CD14-positive monocyte (primary cell): ENCODE measurements around the gene TMEM140. TPM values are rescaled to one million over a fixed set of nuclear protein-coding genes. Genes with fewer than 3 reads are reported as not detected.

Experiments
- DNase-seq, 3 donors: peaks; one replicate each; pipeline ENCODE4 v3.0.0-alpha.2; 2011 to 2022
- H2AFZ ChIP-seq: 2 replicates; pipeline ENCODE4 v1.6.0; 2012; ENCODE audit warnings: mild to moderate bottlenecking, low read depth, low read length, inconsistent platforms; ENCODE audit not compliant: insufficient read depth, poor library complexity, severe bottlenecking
- H3K27ac ChIP-seq, 2 donors: 1 replicate in 1 of 2; 2 replicates in 1 of 2; pipeline ENCODE4 v1.5.1; 2012 to 2013; ENCODE audit warnings: low read length in 2 of 2, control low read depth in 1 of 2, inconsistent platforms in 1 of 2, low read depth in 1 of 2, mild to moderate bottlenecking in 1 of 2
- H3K27me3 ChIP-seq, 2 donors: one replicate each; pipeline versions ENCODE4 v1.6.0 to v1.6.1; 2011 to 2013; ENCODE audit warnings: low read length in 2 of 2; ENCODE audit not compliant: control insufficient read depth in 2 of 2, insufficient read depth in 2 of 2
- H3K36me3 ChIP-seq, 2 donors: replicated peaks in 1 of 2; 1 replicate in 1 of 2; 2 replicates in 1 of 2; pipeline versions ENCODE4 v1.5.1 to v1.6.1; 2012 to 2013; ENCODE audit warnings: low read length in 2 of 2, control low read depth in 1 of 2, inconsistent platforms in 1 of 2, mild to moderate bottlenecking in 1 of 2; ENCODE audit not compliant: insufficient read depth in 2 of 2, control insufficient read depth in 1 of 2
- H3K4me1 ChIP-seq, 2 donors: 1 replicate in 1 of 2; 2 replicates in 1 of 2; pipeline versions ENCODE4 v1.5.1 to v1.6.1; 2012 to 2013; ENCODE audit warnings: low read length in 2 of 2, control low read depth in 1 of 2, inconsistent platforms in 1 of 2, mild to moderate bottlenecking in 1 of 2, moderate library complexity in 1 of 2; ENCODE audit not compliant: insufficient read depth in 2 of 2, control insufficient read depth in 1 of 2
- H3K4me2 ChIP-seq: replicated peaks from 2 replicates; pipeline ENCODE3; 2012; ENCODE audit warnings: low read length, moderate library complexity, mild to moderate bottlenecking; ENCODE audit not compliant: poor library complexity, severe bottlenecking; ENCODE audit errors: extremely low read depth
- H3K4me3 ChIP-seq, 3 experiments: fragments of 200-600 bp in 1 of 3; sonication (generic) in 1 of 3; replicated peaks in 1 of 3; 1 replicate in 2 of 3; 2 replicates in 1 of 3; pipeline ENCODE4 v1.5.1; 2011 to 2013; ENCODE audit warnings: low read length in 3 of 3, mild to moderate bottlenecking in 3 of 3, control low read depth in 2 of 3, low read depth in 2 of 3, inconsistent platforms in 1 of 3, moderate library complexity in 1 of 3
- H3K79me2 ChIP-seq: 2 replicates; pipeline ENCODE4 v1.6.0; 2012; ENCODE audit warnings: mild to moderate bottlenecking, control low read depth, inconsistent platforms, low read length, moderate library complexity; ENCODE audit not compliant: insufficient read depth
- H3K9ac ChIP-seq: 2 replicates; pipeline ENCODE4 v1.6.0; 2017; ENCODE audit warnings: low read length, mild to moderate bottlenecking; ENCODE audit not compliant: insufficient read depth, poor library complexity, severe bottlenecking
- H3K9me3 ChIP-seq, 2 donors: replicated peaks in 1 of 2; 1 replicate in 1 of 2; 2 replicates in 1 of 2; pipeline versions ENCODE4 v1.5.1 to v1.6.1; 2012 to 2013; ENCODE audit warnings: low read length in 2 of 2, control low read depth in 1 of 2; ENCODE audit not compliant: control insufficient read depth in 1 of 2, insufficient read depth in 1 of 2
- H4K20me1 ChIP-seq: 2 replicates; pipeline ENCODE4 v1.6.0; 2012; ENCODE audit warnings: mild to moderate bottlenecking, low read length, control low read depth, moderate library complexity; ENCODE audit not compliant: insufficient read depth
- H3K27ac Mint-ChIP-seq, 7 donors: one replicate each; pipeline ENCODE4 v1.8.0; 2020; ENCODE audit warnings: mild to moderate bottlenecking in 7 of 7, mixed read lengths in 7 of 7, moderate library complexity in 6 of 7, inconsistent platforms in 2 of 7
- H3K27me3 Mint-ChIP-seq, 3 donors: one replicate each; pipeline ENCODE4 v1.8.0; 2021 to 2022; ENCODE audit warnings: low read depth in 3 of 3, mild to moderate bottlenecking in 3 of 3, mixed read lengths in 3 of 3, moderate library complexity in 3 of 3, inconsistent platforms in 1 of 3
- H3K36me3 Mint-ChIP-seq, 2 donors: one replicate each; pipeline ENCODE4 v1.8.0; 2020; ENCODE audit warnings: mixed read lengths in 2 of 2, inconsistent platforms in 1 of 2, mild to moderate bottlenecking in 1 of 2
- H3K4me1 Mint-ChIP-seq: one replicate; pipeline ENCODE4 v1.8.0; 2020; ENCODE audit warnings: mild to moderate bottlenecking, mixed read lengths
- H3K4me3 Mint-ChIP-seq, 2 donors: one replicate each; pipeline ENCODE4 v1.8.0; 2020; ENCODE audit warnings: mild to moderate bottlenecking in 2 of 2, mixed read lengths in 2 of 2, moderate library complexity in 1 of 2
- H3K9me3 Mint-ChIP-seq, 7 donors: one replicate each; pipeline ENCODE4 v1.8.0; 2020 to 2022; ENCODE audit warnings: mixed read lengths in 7 of 7, mild to moderate bottlenecking in 6 of 7, moderate library complexity in 6 of 7, inconsistent platforms in 2 of 7
- CTCF ChIP-seq: fragments of 200-600 bp; IDR thresholded peaks from one replicate; pipeline ENCODE4 v1.8.0; 2022; ENCODE audit warnings: antibody characterized with exemption, mild to moderate bottlenecking
- WGBS: methylation state at CpG from one replicate; pipeline ENCODE4 v1.1.5; 2013; ENCODE audit warnings: missing lambda C conversion rate; ENCODE audit not compliant: insufficient coverage; 5-methylcytosine and 5-hydroxymethylcytosine counted together
- intact Hi-C, 2 donors: fragments of 100-400 bp; cut with micrococcal nuclease; formaldehyde crosslinking; loops; one replicate each; pipeline versions ENCODE4 v1.15.0 to v1.15.1; 2023
- polyA plus RNA-seq, 3 donors: library from polyadenylated mRNA; depleted of rRNA in 1 of 3; unstranded in 2 of 3; stranded (reverse) in 1 of 3; fragments of 300-500 nt in 2 of 3; fragments of >200 nt in 1 of 3; fragmentation: Illumina TruSeq in 2 of 3; gene quantifications; 1 replicate in 2 of 3; 2 replicates in 1 of 3; pipeline ENCODE4 v1.2.3, GENCODE V29; 2012 to 2021

The TMEM140 gene
- polyA plus RNA-seq, 3 donors, result 2.9 to 14.7 (median 10.6) TPM

DNA sequence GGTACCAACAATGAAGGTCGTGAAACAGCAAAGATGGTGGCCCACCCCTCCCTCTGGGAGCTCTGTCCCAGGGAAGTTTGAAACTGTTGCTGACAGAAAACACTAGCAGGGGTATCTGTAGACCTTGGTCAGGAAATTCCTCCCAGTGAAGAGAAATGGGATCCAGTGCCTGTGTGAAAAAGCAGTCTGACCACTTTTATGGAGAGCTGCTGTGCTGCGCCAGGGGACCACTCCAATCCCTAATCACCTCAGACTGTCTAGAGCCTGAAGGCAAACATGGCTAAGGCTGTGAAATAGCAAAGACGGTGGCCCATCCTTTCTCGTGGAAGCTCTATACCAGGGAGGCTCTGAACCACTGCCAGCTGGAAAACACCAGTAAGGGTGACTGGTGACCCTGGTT, 38.3 kb upstream of the TMEM140 start:
- no peak for TF ChIP-seq CTCF
- no peak overlapping the region for H3K9ac ChIP-seq
- Mint-ChIP-seq H3K4me3 (no peak overlapping the region), H3K9me3 (peaks cover 0 to 7% (median 4%) of the 10 kb centered on the region in 7 donors), H3K36me3 (no peaks in the 10 kb centered on the region), H3K27me3 (no peaks in the 10 kb centered on the region), H3K27ac (no peak overlapping the region), H3K4me1 (no peaks in the 10 kb centered on the region)
- H4K20me1 ChIP-seq, result no peaks in the 10 kb centered on the region
- intact Hi-C loops, result no loop called here
- no peaks in the 10 kb centered on the region for H3K36me3 ChIP-seq
- no peaks in the 10 kb centered on the region for H3K9me3 ChIP-seq
- H3K4me2 ChIP-seq, result no peak overlapping the region
- no peak for DNase-seq
- no peak overlapping the region for H3K4me3 ChIP-seq
- H3K79me2 ChIP-seq, result no peaks in the 10 kb centered on the region
- H2AFZ ChIP-seq, result no peak overlapping the region
- 90% methylated on average over 3 of the region's 4 CpGs for WGBS
- H3K27me3 ChIP-seq, result no peaks in the 10 kb centered on the region
- H3K27ac ChIP-seq, result no peak overlapping the region
- H3K4me1 ChIP-seq, result no peaks in the 10 kb centered on the region

DNA sequence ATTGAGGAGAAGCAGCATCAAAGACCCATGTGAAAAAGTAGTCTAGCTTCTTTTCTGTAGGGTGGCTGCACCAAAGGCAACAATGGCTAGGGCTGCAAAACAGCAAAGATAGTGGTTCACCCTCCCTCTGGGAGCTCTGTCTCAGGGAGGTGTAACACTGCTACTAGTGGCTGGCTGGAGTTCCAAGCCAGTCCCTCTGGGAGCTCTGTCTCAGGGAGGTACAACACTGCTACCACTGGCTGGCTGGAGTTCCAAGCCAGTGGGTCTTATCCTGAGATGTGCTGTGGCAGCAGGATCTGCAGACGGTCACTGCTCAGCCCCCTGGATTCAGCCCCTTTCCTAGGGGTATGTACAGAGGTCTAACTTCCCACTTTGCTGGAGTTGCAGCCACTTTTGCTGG, 37.9 kb upstream of the TMEM140 start:
- Histone ChIP-seq H3K4me1 (no peaks in the 10 kb centered on the region), H3K79me2 (no peaks in the 10 kb centered on the region), H2AFZ (no peak overlapping the region), H3K27me3 (no peaks in the 10 kb centered on the region), H3K36me3 (no peaks in the 10 kb centered on the region), H3K4me2 (no peak overlapping the region), H3K9ac (no peak overlapping the region), H4K20me1 (no peaks in the 10 kb centered on the region), H3K27ac (no peak overlapping the region), H3K4me3 (no peak overlapping the region), H3K9me3 (no peaks in the 10 kb centered on the region)
- intact Hi-C loops, result loop anchor here in 1 of 2 donors (10.0 kb wide), 1 partner anchor 55 kb away; no protein-coding TSS in a partner anchor
- WGBS, result 90% methylated on average over 1 of the region's 1 CpG
- Mint-ChIP-seq H3K36me3 (no peaks in the 10 kb centered on the region), H3K4me3 (no peak overlapping the region), H3K9me3 (peaks cover 0 to 7% (median 4%) of the 10 kb centered on the region in 7 donors), H3K4me1 (no peaks in the 10 kb centered on the region), H3K27me3 (no peaks in the 10 kb centered on the region), H3K27ac (no peak overlapping the region)
- no peak for DNase-seq
- no peak for TF ChIP-seq CTCF
